UCSD-AML1 (cell line): ENCODE results near the gene KRT75.

ENCODE experiments used
- DNase-seq: peaks from one replicate; lab custom pipeline; 2025; ENCODE audit not compliant: unreplicated experiment; lab: John Stamatoyannopoulos, UW

KRT75 gene

GRCh38 chr12:52440821-52441319 lies 6.7 kb upstream of the KRT75 start:
- DNase-seq = no peak

- no peak for DNase-seq
These were observed 5.7 kb upstream of the KRT75 start for GRCh38 chr12:52439845-52440244.

- DNase-seq = no peak
These were observed 5.2 kb upstream of the KRT75 start for GRCh38 chr12:52439420-52439819.

GRCh38 chr12:52438305-52439301 lies 4.4 kb upstream of the KRT75 start:
- DNase-seq = no peak

- no peak for DNase-seq
These were observed 3.3 kb upstream of the KRT75 start for GRCh38 chr12:52437508-52437907.

- no peak for DNase-seq
These were observed 2.8 kb upstream of the KRT75 start for GRCh38 chr12:52436828-52437474.

GRCh38 chr12:52436000-52436827 lies 2.0 kb upstream of the KRT75 start:
- no peak for DNase-seq

GRCh38 chr12:52435659-52435999 lies 1.5 kb upstream of the KRT75 start:
- DNase-seq = no peak

GRCh38 chr12:52434760-52435530 lies 774 bp upstream of the KRT75 start:
- no peak for DNase-seq

GRCh38 chr12:52433501-52434080 lies 580 bp downstream of the KRT75 start:
- no peak for DNase-seq

GRCh38 chr12:52432559-52433207 lies 1.5 kb downstream of the KRT75 start:
- DNase-seq = no peak

GRCh38 chr12:52428121-52428520 lies 6.0 kb downstream of the KRT75 start:
- no peak for DNase-seq

GRCh38 chr12:52427083-52427482 lies 7.1 kb downstream of the KRT75 start:
- DNase-seq = no peak

GRCh38 chr12:52426034-52426433 lies 8.1 kb downstream of the KRT75 start:
- DNase-seq = no peak

- no peak for DNase-seq
These were observed 8.7 kb downstream of the KRT75 start for GRCh38 chr12:52425466-52425865.

- no peak for DNase-seq
These were observed 10.3 kb downstream of the KRT75 start for GRCh38 chr12:52423661-52424500.

- no peak for DNase-seq
These were observed 11.1 kb downstream of the KRT75 start for GRCh38 chr12:52423035-52423434.

- DNase-seq = no peak
These were observed 14.5 kb downstream of the KRT75 start for GRCh38 chr12:52419656-52420055.
